ENCODE results near the gene CCNB1.
"Not testable (repeated sequence)": the region's sequence is repeated elsewhere in the genome, so short reads cannot be mapped to it uniquely, and the experiment has no call there.

CCNB1 gene

GRCh38 chr5:69137807-69138206 lies 29.1 kb upstream of the CCNB1 start:
- TF ChIP-seq, protein P1, sequence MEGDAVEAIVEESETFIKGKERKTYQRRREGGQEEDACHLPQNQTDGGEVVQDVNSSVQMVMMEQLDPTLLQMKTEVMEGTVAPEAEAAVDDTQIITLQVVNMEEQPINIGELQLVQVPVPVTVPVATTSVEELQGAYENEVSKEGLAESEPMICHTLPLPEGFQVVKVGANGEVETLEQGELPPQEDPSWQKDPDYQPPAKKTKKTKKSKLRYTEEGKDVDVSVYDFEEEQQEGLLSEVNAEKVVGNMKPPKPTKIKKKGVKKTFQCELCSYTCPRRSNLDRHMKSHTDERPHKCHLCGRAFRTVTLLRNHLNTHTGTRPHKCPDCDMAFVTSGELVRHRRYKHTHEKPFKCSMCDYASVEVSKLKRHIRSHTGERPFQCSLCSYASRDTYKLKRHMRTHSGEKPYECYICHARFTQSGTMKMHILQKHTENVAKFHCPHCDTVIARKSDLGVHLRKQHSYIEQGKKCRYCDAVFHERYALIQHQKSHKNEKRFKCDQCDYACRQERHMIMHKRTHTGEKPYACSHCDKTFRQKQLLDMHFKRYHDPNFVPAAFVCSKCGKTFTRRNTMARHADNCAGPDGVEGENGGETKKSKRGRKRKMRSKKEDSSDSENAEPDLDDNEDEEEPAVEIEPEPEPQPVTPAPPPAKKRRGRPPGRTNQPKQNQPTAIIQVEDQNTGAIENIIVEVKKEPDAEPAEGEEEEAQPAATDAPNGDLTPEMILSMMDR (IDR thresholded peaks at IDR 0.05; ENCODE audit: insufficient read depth, low read length, poor library complexity, severe bottlenecking), result no peak
- TF ChIP-seq EZH2phosphoT487 (conservative IDR thresholded peaks at IDR 0.05; ENCODE audit: low read length), result no peak
- Histone ChIP-seq H3K9me3 (ENCODE audit: insufficient read depth, low read length) (peaks cover 5% of the 10 kb centered on the region; the same call in 1 of the 2 replicates), H3K27ac (ENCODE audit: low read depth, low read length) (no peak overlapping the region), H3F3A (ENCODE audit: insufficient read depth) (peaks cover 30% of the 10 kb centered on the region), H3K9ac (ENCODE audit: low read length) (no peak overlapping the region), H2AFZ (ENCODE audit: low read depth, low read length, severe bottlenecking) (no peak overlapping the region), H3K9me2 (replicated peaks; ENCODE audit: insufficient read depth, low read length) (no peaks in the 10 kb centered on the region), H3K4me3 (ENCODE audit: insufficient read depth, low read length, poor library complexity, severe bottlenecking) (no peak overlapping the region), H3K36me3 (ENCODE audit: low read length) (no peaks in the 10 kb centered on the region), H3K27me3 (ENCODE audit: low read length) (no peaks in the 10 kb centered on the region), H3K79me2 (ENCODE audit: insufficient read depth, low read length) (no peaks in the 10 kb centered on the region), H4K20me1 (ENCODE audit: low read depth, low read length) (no peaks in the 10 kb centered on the region), H3K4me2 (ENCODE audit: low read depth, low read length, poor library complexity, severe bottlenecking) (no peak overlapping the region)

- H3K4me2 ChIP-seq (ENCODE audit: low read depth, low read length, poor library complexity, severe bottlenecking), result no peak overlapping the region
- no peak overlapping the region for H2AFZ ChIP-seq (ENCODE audit: low read depth, low read length, severe bottlenecking)
- H3K27ac ChIP-seq (ENCODE audit: low read depth, low read length), result no peak overlapping the region
- peaks cover 21% of the 10 kb centered on the region for H3F3A ChIP-seq (ENCODE audit: insufficient read depth)
- peaks cover 5% of the 10 kb centered on the region; the same call in 1 of the 2 replicates for H3K9me3 ChIP-seq (ENCODE audit: insufficient read depth, low read length)
- H3K4me3 ChIP-seq (ENCODE audit: insufficient read depth, low read length, poor library complexity, severe bottlenecking), result no peak overlapping the region
- no peaks in the 10 kb centered on the region for H3K79me2 ChIP-seq (ENCODE audit: insufficient read depth, low read length)
- H3K9me2 ChIP-seq (replicated peaks; ENCODE audit: insufficient read depth, low read length), result no peaks in the 10 kb centered on the region
- H3K9ac ChIP-seq (ENCODE audit: low read length), result no peak overlapping the region
- TF ChIP-seq EZH2phosphoT487 (conservative IDR thresholded peaks at IDR 0.05; ENCODE audit: low read length), result no peak
- TF ChIP-seq, protein P1 (IDR thresholded peaks at IDR 0.05; ENCODE audit: insufficient read depth, low read length, poor library complexity, severe bottlenecking), result no peak
- no peaks in the 10 kb centered on the region for H3K36me3 ChIP-seq (ENCODE audit: low read length)
- no peaks in the 10 kb centered on the region for H3K27me3 ChIP-seq (ENCODE audit: low read length)
- no peaks in the 10 kb centered on the region for H4K20me1 ChIP-seq (ENCODE audit: low read depth, low read length)
Observed at GRCh38 chr5:69138766-69139165, 28.2 kb upstream of the CCNB1 start.

GRCh38 chr5:69140239-69140638 lies 26.7 kb upstream of the CCNB1 start:
- not testable (repeated sequence) for H2AFZ ChIP-seq (ENCODE audit: low read depth, low read length, severe bottlenecking); H3K4me3 ChIP-seq (ENCODE audit: insufficient read depth, low read length, poor library complexity, severe bottlenecking); H3K79me2 ChIP-seq (ENCODE audit: insufficient read depth, low read length); H4K20me1 ChIP-seq (ENCODE audit: low read depth, low read length); H3K36me3 ChIP-seq (ENCODE audit: low read length); H3K9ac ChIP-seq (ENCODE audit: low read length); H3K4me2 ChIP-seq (ENCODE audit: low read depth, low read length, poor library complexity, severe bottlenecking); H3K27ac ChIP-seq (ENCODE audit: low read depth, low read length); H3K27me3 ChIP-seq (ENCODE audit: low read length); H3K9me2 ChIP-seq (replicated peaks; ENCODE audit: insufficient read depth, low read length); H3K9me3 ChIP-seq (ENCODE audit: insufficient read depth, low read length)
- peaks cover 20% of the 10 kb centered on the region for H3F3A ChIP-seq (ENCODE audit: insufficient read depth)

- no peak overlapping the region for H3K27ac ChIP-seq (ENCODE audit: low read depth, low read length)
- no peaks in the 10 kb centered on the region for H3K36me3 ChIP-seq (ENCODE audit: low read length)
- TF ChIP-seq EZH2phosphoT487 (conservative IDR thresholded peaks at IDR 0.05; ENCODE audit: low read length), result no peak
- TF ChIP-seq, protein P1 (IDR thresholded peaks at IDR 0.05; ENCODE audit: insufficient read depth, low read length, poor library complexity, severe bottlenecking), result no peak
- H3K9me3 ChIP-seq (ENCODE audit: insufficient read depth, low read length), result peaks cover 5% of the 10 kb centered on the region; the same call in 1 of the 2 replicates
- no peaks in the 10 kb centered on the region for H3K79me2 ChIP-seq (ENCODE audit: insufficient read depth, low read length)
- no peaks in the 10 kb centered on the region for H3K27me3 ChIP-seq (ENCODE audit: low read length)
- no peak overlapping the region for H3K4me2 ChIP-seq (ENCODE audit: low read depth, low read length, poor library complexity, severe bottlenecking)
- no peak overlapping the region for H3K9ac ChIP-seq (ENCODE audit: low read length)
- H3K4me3 ChIP-seq (ENCODE audit: insufficient read depth, low read length, poor library complexity, severe bottlenecking), result no peak overlapping the region
- peaks cover 18% of the 10 kb centered on the region for H3F3A ChIP-seq (ENCODE audit: insufficient read depth)
- H4K20me1 ChIP-seq (ENCODE audit: low read depth, low read length), result no peaks in the 10 kb centered on the region
- H3K9me2 ChIP-seq (replicated peaks; ENCODE audit: insufficient read depth, low read length), result no peaks in the 10 kb centered on the region
- H2AFZ ChIP-seq (ENCODE audit: low read depth, low read length, severe bottlenecking), result no peak overlapping the region
Observed at GRCh38 chr5:69140827-69141226, 26.1 kb upstream of the CCNB1 start.

GRCh38 chr5:69148576-69148975 lies 18.4 kb upstream of the CCNB1 start:
- H3F3A ChIP-seq (ENCODE audit: insufficient read depth); H3K9me3 ChIP-seq (ENCODE audit: insufficient read depth, low read length); H2AFZ ChIP-seq (ENCODE audit: low read depth, low read length, severe bottlenecking); H3K9ac ChIP-seq (ENCODE audit: low read length); H3K27ac ChIP-seq (ENCODE audit: low read depth, low read length); H3K36me3 ChIP-seq (ENCODE audit: low read length); H3K4me3 ChIP-seq (ENCODE audit: insufficient read depth, low read length, poor library complexity, severe bottlenecking); H3K4me2 ChIP-seq (ENCODE audit: low read depth, low read length, poor library complexity, severe bottlenecking); H3K79me2 ChIP-seq (ENCODE audit: insufficient read depth, low read length); H4K20me1 ChIP-seq (ENCODE audit: low read depth, low read length); H3K9me2 ChIP-seq (replicated peaks; ENCODE audit: insufficient read depth, low read length); H3K27me3 ChIP-seq (ENCODE audit: low read length): not testable (repeated sequence)

Data from SU-DHL-6 (cell line).